ENCODE data around the gene BCKDK.

DNA sequence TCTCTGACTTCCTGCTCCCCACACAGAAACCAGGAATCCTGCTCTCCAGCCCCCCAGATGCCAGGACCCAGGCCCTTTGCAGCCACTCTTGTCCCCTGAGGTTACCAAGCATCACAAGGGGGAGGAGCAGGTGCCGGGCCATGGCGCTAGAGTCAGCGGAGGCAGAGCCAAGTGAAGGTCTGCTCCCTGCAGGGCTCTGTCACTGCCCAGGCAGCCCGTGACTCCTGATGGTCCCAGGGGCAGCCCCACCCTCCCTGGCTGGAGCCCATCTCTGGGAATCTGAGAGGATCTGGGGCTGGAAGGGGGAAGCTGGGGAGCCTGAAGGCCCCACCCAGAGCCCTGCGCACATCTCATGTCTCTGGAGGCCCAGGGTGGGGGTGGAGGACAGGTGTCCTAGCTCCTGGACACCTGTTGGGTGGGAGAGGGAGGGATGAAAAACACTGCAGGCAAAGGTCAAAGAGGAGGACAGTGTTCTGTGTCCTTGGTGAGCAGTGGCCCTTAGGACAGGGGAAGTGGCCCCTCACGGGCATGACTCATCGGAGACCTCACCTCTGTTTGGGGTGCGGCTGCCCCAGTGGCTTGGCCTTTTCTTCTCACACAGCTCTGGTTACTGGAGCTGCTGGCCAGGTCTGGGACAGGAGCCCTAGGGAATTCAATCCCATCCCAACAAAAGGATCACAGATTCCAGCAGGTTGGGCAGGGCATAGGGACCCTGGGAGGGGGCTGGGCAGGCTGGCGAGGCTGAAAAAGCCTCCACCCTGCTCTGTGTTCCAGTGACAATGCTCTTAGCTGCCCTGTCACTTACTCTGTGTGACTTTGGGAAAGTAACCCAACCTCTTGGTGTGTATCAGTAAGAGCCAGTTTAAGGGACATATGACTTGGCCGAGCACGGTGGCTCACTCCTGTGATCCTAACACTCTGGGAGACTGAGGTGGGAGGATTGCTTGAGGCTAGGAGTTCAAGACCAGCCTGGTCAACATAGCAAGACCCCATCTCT is 42.0 kb downstream of the BCKDK start, which contains the start of gene PRSS36:
- TF ChIP-seq, protein P1, sequence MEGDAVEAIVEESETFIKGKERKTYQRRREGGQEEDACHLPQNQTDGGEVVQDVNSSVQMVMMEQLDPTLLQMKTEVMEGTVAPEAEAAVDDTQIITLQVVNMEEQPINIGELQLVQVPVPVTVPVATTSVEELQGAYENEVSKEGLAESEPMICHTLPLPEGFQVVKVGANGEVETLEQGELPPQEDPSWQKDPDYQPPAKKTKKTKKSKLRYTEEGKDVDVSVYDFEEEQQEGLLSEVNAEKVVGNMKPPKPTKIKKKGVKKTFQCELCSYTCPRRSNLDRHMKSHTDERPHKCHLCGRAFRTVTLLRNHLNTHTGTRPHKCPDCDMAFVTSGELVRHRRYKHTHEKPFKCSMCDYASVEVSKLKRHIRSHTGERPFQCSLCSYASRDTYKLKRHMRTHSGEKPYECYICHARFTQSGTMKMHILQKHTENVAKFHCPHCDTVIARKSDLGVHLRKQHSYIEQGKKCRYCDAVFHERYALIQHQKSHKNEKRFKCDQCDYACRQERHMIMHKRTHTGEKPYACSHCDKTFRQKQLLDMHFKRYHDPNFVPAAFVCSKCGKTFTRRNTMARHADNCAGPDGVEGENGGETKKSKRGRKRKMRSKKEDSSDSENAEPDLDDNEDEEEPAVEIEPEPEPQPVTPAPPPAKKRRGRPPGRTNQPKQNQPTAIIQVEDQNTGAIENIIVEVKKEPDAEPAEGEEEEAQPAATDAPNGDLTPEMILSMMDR (IDR thresholded peaks at IDR 0.05) = no peak
- no peak for TF ChIP-seq POLR2A (IDR thresholded peaks at IDR 0.05)
